Measurements from ENCODE around the gene SLC7A5.
"Not testable (repeated sequence)": the region's sequence is repeated elsewhere in the genome, so short reads cannot be mapped to it uniquely, and the experiment has no call there.

The SLC7A5 gene

DNA sequence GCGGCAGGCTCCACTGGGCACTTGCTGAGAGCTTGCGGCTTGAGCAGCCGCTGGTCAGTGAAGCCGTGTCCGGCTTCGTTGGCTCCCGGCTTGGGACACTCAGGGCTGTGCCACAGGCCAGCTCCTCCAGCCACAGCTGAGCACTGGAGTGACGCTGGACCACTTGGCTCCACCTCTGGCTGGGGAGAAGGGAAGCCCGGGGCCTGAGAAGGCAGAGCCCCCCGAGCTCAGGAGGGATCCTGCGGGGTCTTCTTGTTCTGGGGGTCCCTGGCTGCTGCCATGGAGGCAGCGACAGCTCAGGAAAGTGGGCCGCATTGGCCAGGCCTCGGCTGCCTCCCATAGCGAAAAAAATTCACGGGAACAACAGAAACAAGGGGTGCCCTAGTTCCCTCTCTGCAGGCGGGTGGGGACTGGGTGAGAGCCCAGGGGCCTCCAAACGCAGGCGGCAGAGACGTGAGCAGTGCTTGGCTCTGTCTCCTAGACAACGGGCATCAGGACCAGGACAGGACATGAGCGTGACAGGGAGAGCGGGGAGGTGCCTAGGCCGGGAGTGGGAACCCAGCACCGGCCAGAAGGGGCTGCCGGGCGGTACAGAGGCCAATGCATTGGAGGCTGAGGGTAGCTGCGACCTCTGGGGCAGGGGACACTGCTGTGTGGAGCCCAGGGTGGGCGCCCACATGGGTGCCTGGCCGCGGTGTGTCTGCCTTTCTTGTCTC is 37.7 kb downstream of the SLC7A5 start:
- no peak for DNase-seq

DNA sequence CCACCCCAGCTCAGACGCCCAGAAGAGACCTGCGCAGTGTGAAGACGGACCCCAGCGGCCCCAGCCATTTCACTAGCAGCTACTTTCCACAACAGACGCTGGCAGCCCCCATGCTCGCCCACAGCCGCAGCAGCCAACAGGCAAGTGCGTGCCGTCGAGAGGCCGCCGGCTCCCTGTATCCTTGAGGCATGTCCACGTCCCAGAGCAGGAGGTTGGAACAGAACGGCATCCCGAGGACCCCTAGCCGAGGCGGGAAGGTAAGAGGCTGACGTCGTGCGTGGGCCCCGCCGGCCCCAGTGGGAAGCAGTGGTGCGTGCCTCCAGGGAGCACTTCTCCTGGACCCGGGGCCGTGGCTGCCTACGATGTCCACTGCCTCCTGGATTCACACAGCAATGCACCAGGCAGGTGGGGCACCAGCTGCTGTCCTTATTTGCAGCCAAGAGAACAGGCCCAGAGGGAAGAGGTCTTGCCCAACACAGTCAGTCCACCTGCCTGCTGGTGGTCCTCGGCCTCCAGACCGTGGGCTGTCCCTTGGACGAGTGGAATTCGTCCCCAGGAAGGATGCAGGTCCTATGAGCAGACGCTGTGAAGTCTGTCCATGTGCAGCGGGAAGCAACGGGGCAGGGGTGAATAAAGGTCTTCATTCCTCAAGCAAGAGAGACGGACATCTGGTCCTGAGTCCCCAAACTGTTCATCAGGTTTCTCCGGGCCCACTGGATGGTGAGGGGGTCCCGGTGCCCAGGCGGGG is 38.5 kb downstream of the SLC7A5 start:
- DNase-seq, result no peak

DNA sequence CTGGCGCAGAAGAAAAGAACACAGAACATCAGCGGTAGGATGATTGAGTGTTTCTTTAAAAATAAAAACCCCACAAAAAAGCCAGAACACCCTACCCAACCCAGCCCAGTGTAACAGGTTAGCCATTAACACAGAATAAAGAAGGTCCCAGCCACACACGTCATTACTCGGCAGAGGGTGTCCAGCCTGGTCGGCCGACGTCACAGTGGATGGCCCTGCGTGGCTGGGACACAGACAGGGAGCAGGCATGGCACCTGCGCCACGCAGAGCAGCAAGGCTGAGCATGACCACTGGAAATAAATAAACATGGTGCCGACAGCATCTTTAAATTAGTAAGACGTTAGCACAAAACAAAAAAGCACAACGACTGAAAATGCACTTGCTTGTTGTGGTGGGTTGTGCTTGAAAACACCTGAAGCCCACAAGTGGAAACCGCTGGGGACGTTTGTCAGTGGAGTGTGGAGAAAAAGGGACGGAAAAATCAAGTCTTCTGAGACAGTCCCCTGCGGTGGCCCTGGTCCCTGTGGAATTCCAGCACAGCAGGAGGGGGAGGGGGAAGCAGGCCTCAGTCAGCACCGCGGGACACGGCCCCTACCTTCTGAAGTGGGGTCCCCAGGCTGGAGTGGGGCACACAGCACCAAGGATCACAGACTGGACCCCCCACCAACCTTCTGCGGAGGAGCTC is 39.2 kb downstream of the SLC7A5 start:
- no peak for DNase-seq

DNA sequence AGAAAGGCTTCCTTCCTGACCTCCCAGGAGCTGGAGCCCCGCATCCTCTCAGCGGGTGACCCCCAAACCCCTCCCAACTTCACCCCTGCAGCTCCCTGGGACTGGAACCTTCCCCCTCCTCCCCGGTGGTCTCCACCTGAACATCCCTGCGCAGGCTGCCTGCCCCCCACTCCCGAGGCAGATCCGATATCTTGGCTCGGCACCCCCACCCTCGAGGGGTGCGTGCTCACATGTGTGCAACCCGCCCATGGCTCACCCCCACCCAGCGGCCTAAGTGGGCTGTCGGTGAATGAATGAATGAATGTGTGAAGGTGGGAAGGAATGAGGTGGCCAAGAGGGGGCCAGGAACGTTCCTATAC is 39.7 kb downstream of the SLC7A5 start:
- DNase-seq, result no peak

DNA sequence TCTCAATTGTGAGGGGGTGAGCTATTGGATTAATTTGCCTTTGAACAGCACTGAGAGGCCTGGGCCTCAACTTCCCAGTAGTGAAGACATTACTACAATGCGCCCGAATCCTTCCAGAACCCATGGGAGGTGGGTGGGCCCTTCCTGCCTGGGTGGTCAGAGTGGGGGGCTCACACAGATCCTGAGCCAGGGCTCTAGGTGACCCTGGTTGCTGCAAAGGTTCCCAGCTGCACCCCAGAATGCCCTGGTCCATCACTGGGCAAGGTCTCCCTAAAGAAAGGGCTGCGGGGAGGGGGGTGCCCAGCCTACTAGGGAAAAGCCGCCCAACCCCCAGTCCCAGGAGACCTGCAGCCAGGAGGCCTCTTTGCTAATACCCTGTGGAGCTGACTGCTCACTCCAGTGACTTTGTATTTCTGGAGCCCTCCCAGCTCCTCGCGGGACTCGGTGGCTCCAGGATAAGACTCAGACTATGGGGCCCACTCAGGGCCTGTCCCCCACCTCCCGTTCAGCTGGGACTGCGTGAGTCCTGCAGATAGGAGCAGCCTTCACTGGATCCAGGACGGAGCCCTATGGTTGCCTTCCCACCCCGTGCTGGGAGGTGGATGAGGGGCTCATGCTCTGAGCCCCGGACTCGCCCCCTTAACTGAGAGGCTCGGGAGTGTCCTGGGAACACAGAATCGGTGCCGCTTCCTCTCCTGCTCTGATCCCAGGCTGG is 40.2 kb downstream of the SLC7A5 start:
- DNase-seq, result no peak

DNA sequence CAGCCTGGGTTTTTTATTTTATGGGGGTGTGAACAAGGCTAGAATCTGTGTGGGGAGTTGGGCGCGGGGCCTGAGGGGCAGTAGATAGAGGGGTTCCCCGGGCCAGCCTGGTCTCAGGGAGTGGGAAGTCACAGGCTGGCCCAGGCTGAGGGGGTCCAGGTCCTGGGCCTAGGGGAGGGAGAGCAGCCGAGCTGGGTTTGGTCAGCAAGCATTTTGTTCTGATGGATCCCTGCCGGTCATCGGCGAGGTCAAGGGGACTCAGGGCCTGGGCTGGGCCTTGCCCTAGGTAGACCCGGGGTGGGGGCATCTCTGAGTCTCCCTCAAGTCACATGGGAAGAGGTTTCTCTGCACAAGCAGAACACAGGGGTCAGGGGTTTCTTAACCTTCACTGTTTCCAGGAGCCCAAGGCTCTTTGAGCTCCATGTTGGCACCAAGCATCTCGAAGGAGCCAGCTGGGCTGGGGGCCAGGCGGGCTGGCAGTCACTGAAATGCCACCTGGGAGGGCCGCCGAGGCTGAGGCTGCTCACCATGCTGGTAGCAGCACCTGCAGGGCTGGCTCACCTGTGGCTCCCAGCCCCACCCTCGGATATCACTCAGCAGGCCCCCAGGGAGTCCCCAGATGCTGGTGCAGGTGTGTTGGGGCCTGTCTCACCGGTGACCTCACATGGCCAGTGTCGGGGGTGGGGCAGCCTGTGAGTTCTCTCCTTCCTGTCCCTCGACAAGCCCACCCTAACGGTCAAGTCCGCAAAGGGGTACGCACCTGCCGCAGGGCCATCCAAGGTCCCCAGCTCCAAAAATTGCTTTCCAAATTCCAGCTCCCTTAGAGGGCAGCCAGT is 41.0 kb downstream of the SLC7A5 start:
- DNase-seq, result no peak

DNA sequence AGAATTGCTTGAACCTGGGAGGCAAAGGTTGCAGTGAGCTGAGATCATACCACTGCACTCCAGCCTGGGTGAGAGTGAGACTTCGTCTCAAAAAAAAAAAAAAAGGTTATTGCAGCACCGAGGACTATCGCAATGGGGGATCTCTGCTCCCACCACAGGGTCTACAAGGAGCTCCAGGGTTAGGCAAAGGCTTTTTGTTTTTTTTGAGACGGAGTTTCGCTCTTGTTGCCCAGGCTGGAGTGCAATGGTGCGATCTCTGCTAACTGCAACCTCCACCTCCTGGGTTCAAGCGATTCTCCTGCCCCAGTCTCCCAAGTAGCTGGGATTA is 41.8 kb downstream of the SLC7A5 start:
- not testable (repeated sequence) for DNase-seq

DNA sequence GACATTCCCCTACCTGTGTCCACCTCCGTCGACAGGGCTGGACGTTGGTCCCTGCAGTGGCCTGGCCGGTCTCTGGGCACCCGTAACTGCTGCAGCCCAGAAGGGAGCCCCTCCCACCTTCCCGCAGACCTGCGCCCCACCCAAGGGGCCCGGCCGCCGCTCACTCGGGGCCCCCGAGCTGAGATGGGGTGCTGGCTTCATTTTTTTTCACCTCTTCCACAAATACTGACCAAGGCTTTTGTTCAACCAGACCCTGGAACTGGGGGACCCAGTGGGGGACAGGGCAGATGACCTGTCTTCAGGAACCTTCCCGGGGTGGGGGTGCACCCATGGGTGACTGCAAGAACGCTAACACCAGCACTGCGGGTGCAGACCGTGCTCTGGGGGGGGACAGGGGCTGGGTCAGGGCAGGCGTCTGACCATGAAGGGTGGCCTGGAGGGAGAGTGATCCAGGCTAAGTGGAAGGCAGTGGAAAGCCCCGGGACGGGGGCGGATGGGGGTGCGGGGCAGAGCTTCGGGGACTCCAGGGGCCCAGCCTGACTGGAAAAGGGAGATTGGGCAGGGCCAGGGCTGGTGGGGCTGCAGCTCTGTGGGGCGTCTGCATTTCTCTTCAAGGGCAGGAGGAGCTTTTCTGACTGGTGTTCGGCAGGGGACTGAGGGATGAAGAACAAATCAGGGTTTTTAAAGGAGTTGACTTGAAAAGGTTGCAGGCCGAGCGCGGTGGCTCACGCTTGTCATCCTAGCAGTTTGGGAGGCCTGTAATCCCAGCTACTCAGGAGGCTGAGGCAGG is 42.3 kb downstream of the SLC7A5 start:
- no peak for DNase-seq

DNA sequence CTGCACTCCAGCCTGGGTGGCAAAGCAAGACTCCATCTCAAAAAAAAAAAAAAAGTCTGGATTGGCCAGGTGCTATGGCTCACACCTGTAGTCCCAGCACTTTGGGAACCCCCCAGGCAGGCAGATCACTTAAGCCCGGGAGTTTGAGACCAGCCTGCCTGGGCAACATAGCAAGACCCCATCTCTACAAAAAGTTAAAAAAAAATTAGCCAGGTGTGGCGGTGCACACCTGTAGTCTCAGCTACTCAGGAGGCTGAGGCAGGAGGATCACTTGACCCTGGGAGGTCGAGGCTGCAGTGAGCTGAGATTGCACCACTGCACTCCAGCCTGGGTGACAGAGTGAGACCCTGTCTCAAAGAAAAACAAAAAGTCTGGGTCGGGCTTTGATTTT is 42.9 kb downstream of the SLC7A5 start:
- not testable (repeated sequence) for DNase-seq

DNA sequence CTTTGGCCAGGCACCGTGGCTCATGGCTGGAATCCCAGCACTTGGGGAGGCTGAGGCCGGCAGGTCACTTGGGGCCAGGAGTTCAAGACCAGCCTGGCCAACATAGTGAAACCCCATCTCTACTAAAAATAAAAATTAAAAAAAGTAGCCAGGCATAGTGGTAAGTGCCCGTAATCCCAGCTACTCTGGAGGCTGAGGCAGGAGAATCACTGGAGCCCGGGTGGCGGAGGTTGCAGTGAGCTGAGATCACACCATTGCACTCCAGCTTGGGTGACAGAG is 43.5 kb downstream of the SLC7A5 start:
- DNase-seq, result not testable (repeated sequence)

DNA sequence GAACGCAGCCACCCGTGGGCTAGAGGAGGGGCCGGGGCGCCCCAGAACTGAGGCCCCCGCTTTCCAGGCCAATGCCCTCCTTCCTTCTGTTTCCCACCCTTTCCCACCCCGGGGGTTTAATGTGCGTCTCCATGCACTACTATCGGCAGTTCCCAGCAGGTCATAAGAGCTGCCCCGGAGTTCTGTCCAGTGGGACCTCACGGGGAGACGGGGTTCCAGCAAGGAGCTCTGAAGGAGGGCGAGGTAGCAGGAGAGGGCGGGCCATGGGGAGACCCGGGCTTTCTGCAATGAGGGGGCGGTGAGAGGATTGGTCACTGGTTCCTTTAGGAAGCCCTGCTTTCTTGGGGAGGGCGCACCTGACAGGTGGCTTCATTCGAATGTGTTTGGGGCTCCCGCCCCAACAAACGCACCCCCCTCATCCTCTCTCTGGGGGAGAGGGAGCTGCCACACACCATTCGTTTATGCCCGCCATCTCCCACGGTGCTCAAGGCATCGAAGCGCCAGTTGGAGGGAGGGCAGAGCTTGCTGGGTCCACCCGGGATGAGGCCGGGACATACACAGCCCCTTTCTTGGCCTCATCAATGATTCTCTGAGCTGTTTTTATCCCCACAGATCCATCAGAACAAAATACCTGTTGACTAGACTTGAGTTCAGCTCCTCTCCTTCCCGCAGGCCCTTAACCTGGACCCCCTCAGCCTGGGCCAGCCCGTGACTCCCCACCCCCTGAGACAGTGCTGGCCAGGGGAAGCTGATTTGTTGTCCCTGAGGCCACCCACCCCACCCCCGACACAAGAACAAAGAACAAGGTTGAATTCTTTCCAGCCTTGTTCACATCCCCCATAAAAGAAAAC is 44.1 kb downstream of the SLC7A5 start:
- DNase-seq, result no peak

DNA sequence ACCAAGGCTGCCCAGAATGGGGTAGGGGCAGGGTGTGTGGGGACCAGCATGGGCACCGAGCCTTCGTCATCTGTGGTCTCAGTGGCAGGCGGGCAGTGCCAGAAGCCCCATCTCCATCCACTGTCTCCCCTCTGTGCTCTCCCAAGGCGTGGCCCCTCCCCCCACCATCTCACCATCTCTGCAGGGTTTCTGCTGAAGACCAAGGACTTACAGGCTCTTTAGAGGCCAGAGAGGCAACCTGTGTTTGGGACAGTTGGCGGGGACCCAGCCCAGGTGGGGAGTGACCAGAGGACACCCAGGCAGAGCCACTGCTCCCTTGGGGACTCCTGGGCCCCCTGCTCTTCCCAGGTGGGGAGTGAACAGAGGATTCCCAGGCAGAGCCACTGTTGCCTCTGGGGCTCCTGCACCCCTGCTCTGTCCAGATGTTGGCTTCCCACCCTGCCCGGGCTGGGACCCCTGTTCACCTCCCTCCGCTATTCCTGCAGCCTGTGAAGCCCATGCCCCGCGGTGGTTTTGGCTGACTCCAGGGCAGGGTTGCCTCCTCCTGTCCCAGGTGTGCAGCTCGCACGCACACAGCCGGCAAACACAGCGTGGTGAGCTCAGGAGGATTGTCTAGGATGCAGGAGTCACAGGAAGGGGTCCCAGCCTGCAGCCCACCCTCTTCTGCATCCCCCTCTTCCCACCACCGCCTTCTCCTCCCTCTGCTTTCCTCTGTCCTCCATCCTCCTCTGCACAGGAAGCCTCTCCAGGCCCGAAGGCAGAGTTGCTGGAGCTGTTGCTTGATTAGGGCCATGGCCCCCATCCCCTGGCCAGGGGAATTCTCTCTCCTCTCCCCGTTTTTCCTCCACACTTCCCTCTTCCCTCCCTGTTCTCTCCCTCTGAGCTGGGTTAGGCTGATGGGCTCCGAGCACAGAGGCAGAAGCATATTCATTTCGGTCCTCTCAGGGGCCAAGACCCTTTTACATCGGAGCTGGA is 45.0 kb downstream of the SLC7A5 start:
- DNase-seq, result no peak

DNA sequence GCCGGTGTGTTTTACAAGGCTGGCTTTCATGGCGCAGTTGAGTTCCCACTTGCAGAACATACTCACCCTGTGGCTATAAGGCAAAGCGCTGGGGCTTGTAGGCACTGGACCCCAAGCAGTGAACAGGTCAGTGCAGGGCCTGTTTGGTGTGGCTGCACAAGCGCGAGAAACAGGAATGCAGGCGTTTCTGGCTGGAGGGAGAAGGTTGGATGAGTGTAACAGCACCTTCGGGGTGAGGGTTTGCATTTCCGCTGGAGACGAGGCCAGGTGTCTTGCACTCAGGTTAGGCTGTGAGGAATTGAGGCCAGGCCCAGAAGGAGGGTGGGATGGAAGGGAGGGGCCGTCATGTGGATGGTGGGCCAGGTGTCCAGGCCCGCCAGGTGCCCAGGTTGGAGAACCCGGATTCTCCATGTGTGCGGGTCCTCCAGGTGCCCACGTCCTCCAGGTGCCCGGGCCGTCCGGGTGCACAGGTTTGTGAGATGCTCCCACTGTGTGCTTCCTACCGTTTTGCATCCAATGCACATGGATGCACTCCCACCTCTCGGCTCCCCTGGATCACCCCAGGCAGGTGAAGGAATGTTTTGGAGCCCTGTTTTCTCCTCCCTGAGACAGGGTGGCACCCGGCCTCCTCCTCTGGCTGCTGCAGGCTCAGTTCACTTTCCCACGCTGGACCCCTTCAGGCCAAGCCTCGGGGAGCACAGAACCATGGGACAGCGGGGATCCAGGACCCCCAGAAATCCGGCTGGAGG is 46.0 kb downstream of the SLC7A5 start:
- no peak for DNase-seq

DNA sequence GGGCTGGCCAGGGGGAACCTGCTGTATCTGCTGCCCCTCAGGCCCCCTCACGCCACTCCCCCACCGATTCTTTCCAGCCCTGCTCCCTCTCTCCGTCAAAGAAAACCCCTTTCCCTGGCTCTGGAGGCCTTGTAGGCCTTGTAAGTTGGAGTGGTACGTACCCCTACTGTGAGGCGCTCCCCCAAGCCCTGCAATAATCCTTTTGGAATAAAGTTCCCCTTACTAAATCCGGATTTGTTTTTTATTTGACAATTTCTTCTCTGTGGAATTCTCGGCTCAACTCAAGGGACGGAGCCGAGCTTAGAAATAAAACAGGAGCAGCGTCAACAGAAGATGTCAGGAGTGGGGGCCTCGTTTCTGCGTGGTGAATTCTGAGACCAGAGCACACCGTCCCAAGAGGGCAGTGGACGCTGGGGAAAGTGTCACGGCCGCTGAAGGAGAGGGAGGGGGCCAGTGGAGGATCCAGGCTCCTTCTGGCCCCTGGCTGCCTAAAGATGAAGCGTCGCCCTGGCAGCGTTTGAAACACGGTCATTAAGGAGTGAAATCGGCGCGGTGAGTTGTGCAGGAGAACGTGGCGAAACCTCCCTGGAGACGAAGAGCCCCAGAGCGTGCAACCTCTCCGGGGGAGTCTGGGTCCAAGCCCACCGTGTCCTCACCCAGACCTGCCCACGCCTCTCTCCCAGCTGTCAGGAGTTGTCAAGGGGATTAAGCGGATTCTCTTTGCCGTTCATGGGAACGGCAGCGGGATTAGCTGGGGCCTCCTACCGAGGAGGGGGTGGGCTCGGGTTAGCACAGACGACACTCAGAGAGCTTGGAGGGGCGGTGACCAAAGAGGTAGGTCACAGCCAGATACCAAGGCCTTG is 47.0 kb downstream of the SLC7A5 start:
- no peak for DNase-seq

DNA sequence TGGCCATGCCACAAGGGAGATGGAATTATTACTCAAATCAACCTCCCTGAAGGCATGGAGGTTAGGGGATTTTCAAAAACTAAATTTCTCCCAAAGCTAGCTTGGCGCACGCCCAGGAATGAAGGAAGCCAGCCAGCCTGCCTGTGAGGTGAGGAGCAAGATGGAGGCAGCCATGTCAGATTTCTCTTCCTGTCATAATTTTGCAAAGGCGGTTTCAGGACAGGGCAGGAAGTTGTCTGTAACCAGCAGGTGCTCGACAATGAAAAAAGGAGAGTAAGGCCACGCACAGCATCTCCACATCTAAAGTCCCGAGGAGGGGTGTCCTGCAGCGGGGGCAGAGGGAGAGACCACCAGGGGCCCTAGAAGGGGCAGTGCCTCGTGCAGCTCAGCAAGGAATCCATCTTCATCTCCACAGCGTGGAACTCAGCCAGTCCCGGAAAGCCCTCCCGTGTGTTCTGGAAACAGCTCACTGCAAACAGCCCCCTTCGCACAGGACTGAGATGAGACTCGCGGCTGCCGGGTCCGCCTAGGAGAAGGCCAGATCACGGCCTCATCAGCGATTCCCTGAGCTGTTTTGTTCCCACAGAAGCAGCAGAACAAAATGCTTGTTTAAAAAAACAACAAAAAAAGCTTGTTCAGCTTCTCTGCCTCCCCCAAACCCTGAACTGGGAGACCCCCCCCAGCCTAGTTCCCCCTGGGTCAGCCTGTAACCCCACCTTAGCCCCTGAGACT is 47.8 kb downstream of the SLC7A5 start:
- DNase-seq, result no peak

DNA sequence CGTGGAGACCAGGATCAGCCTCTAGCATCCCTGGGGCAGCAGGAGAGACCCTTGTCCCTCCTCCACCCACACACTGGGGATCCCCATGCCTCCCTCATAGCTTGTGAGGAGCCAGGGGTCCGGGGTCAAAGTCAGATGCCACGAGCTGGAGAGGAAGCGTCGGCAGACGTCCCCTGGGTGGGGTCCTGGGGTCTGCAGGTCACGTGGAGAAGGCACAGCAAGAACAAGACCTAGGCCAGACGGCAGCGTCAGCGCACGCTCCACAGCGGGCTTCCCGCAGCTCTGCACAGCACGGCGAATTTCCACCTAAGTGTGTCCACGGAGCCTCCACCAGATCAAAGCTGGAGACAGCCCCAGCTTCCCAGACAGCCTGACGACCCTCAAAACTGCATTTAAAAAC is 49.3 kb downstream of the SLC7A5 start:
- DNase-seq, result no peak

DNA sequence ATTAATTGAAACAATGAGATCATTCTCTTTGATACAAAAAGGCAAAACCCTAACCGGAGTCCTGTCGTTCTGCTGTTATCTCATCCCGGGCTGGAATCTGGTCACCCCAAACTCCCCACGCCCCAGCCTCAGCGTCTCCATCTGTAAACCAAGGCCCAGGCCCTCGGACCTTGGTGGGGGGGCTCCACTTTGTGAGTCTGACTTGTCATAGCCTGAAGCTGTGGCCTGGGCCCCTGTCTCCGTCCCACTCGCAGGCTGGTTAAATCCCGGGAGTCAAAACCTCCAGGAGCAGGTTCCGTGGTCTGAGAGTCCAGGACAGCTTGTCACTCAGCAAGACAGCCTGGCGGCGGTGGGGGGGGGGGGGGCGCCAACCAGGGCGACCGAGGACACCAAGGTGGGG is 50.0 kb downstream of the SLC7A5 start:
- DNase-seq, result no peak
